Stimulated activated CD8-positive, alpha-beta memory T cell treated with anti-CD3 and anti-CD28 coated beads, Interleukin-15, amount 100 ng/mL, for 1 hour (primary cell): ENCODE measurements around the gene ELFN1.
"Not testable (repeated sequence)": the region's sequence is repeated elsewhere in the genome, so short reads cannot be mapped to it uniquely, and the experiment has no call there.

Source experiments
- DNase-seq: peaks from one replicate; pipeline ENCODE4 v3.0.0-alpha.2; 2020; ENCODE audit warnings: low read depth

ELFN1 gene

DNA sequence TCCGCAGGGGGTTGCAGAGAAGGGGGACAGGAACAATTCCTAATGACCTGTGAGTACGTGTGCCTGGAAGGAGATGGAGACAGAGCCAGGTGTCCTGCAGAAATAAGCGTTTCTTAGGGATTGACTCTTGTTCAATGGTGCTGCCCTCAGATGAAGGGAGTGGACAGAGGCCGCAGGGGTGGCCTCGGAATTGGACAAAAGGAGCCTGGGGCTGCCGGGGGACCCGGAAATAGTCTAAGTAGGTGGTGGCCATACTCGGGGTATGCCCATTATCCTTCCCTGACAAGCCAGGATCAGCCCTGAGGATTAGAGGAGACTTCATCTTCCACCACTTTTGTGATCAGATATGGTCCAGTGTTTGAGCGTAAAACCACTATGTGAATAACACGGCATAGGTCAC, 39.2 kb downstream of the ELFN1 start:
- DNase-seq: no peak

DNA sequence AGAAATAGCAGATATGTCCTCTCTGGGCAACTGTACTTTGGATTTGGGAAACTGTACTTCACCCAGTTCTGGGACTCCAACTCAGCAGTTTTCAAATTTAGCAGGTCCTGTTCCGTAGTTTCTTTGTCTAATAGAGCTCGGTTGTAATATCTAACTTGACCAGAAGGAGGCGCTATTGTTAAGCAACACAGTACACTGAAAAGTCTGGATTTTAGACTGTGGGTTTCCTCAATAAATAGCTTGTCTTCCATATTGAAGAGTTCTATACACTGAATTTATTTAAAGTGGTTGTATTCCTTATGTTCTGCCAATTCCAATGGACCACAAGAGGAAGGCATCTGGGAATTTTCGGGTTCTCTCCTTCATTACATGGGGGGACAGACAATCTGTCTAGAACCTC, 39.8 kb downstream of the ELFN1 start:
- DNase-seq: no peak

DNA sequence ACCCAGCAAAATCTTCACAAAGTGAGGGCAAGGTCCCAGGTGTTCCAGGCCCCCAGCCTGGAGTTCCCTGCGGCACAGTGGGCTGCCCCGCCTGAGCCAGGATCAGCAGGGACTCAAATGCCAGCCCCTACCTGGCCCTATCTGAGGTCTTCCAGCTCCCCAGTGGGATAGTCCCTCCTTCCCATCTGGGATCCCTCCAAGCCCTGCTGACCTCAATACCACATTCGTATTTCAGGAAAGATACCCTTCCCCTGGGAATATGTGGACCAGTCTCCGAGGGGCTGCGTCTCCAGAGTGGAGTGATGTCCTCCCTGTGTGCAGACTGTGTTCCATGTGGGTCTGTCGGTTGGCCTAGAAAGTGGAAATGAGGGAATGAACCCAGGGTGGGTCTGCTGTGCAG, 40.9 kb downstream of the ELFN1 start:
- no peak for DNase-seq

DNA sequence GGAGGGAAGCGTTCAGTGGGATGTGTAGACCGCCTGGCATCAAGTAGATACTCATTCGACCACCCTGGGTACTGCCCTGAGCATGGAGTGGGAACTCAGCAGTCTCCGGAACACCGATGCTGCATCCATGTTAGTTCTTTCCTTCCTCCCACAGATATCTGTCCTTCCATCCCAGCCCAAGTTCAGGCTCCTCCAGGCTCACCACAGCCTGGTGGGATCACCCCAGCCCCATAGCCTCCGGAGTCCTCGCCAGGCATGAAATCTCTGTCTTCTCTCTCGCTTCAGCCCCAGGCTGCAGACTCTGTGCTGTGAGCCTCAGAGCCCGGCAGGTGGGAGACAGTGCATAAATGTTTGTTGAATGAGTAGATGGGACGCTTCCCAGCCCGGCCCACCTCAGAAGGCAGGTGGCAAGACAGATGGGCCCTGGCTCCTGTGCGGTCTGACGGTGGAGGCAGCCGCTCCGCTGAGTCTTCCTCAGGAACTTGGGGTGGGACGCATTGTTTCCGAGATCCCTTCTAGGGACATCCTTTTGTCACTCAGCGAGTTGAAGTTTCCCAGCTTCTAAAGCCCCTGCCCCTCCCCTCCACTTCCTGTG, 42.9 kb downstream of the ELFN1 start:
- DNase-seq: no peak

DNA sequence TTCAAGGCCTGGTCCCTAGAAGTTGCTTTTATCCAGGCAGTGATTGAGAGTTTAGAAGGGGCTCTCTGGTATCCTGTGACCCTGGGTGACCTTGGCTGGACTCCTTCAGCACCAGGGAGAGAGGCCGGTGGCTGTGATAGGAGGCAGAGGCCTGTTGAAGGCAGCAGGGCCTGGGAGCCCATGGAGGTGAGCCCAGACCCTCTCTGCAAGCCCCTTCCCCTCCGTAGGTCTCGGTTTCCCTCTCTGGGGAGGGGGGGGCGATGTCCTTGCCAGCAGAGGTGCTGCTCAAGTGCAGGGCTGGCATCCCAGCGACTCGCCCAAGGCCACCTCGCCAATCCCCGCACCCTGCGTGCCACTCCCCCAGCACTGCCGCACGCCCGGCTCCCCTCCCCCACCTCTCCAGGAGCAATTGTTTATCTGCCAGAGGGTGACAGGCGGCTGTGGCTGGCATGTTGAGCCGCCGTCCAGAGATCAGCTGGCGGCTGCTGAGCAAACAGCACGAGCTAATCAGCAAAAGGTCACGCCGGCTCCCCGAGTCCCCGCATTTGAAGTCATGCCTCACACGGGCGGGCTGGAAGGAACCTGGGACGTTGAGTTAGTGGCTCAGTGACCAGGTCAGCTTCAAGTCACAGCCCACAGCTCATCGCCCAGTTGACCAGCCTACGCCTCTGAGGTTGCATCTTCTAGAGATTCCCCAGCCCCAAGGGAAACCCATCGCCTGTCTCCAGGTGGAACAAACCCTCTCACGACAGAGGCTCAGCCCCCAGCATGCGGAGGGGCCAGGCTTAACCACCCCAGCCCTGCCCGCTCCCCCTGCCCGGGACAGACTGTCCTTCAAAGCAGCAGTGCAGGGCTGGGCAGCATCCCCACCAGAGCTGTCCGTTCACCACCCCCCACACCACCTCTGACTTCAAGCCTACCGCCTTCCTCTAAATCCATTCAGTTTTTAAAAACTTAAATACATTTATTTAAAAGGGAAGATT, 43.7 kb downstream of the ELFN1 start:
- no peak for DNase-seq

DNA sequence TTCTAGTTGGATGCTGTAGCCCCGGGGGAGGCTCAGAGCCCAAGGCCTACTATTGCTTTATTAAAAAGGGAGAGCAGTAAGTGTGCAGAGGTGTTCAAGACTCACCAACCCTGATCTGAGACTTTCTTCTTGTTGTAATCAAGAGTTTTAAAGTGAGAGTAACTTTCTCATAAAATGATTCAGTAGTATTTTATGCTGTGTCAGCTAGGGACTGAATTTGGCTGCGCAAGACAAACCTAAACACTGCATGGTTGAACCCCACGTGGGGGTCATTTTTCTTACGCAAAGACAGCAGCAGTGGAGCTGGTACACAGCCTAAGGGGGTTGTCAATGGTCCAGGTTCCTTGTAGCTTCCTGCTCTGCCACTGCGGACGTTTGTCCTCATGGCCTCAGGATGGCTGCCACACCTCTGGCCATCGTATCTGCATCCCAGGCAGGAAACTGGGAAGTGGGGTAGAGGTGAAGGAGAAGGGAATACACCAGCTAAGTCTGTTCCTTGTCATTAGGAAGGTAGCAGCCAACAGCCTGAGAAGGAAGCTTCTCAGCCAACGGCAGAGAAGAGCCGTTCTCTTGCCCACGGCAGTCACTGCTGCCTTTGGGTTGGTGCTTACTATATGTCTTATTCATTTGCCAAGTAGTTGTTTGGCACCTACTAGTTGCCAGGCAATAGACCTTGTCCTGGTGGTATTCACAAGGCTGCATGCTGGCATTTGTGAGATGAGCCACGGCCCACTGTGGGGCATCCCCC, 44.7 kb downstream of the ELFN1 start:
- DNase-seq: no peak

DNA sequence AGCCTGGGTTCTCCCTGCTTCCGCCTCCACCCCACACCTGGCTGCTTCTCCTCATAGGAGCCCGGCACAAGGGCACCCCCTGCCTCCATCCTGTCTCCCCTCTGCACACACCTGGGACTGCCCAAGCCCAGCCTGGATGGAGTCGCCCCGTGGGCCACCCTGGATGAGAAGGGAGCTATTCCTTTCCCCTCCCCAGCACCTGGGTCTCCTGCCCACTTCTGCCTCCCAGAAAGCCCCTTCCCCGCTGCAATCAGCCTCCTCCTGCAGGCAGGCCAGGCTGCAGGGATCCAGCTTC, 45.2 kb downstream of the ELFN1 start:
- DNase-seq: no peak

DNA sequence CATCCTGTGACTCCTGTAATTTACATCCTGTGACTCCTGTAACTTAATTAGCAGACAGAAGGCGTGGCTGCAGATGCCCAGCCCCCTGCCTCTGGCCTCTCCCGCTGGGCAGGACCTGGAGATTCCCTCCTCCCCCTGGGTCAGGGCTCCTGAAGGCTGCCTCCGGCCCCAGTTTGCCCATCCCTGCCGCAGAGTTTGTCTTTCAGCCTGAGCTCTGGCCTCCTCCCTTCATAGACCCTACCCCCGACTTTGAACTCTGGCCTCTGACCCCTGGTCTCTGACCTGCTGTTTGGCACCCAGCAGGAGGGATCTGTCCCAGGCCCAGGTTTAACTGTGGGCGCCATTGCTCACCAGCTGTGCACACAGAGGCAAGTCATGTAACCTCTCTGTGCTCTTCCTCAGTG, 45.6 kb downstream of the ELFN1 start:
- no peak for DNase-seq

DNA sequence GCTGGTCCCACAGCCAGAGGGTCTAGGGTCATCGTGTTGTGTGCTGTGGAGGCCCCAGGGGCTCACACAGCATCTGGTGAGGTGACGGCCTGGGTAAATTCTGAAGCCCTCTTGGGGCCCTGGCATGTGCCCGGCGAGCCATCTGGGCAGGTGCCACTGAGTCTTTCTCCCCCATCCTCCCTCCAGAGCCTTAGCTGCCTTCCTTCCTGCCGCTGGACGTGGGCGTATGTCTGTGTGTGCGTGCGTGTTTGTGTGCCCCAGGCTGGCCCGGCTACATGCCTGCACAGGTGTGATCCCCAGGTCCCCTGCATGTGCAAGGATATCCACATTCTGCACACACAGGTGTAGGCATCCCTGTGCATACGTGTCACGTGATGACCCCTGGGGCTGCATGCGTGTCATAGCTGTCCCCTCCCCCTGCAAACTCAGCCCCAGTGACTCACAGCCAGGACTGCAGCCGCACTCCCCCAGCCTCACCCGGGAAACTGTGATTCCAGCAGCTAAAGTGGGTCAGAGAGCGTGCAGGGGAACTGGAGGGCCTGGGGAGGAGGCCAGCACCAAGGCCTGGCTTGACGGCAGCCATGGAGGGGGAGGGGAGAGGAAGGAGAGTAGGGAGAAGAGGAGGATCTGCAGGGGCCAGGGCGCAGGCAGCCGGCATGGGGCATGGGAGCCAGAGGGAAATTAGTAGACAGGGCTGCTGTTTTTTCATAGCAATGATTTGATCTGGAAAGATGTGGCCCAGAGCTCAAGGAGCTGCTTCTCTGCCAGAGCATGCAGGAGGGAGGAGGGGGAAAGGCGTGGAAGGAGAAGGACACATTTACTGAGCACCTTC, 46.4 kb downstream of the ELFN1 start:
- no peak for DNase-seq

DNA sequence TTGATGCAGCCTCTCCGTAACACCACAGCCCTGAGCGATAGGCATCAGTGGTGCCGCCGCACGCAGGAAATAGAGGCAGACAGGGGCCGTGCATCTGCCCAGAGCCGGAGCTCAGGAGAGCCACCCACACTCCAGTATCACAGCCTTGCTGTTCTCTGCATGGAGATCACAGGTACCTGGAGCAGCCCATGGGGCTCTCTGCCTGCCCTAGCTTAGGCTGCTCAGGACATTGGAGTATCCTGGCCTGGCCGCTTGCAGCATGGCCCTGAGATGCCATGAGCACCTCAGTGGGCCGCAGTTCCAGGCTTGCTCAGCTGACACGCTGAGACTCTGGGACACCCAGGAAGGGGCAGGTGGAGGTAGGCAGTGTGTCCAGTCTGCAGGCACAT, 47.0 kb downstream of the ELFN1 start:
- DNase-seq: no peak

DNA sequence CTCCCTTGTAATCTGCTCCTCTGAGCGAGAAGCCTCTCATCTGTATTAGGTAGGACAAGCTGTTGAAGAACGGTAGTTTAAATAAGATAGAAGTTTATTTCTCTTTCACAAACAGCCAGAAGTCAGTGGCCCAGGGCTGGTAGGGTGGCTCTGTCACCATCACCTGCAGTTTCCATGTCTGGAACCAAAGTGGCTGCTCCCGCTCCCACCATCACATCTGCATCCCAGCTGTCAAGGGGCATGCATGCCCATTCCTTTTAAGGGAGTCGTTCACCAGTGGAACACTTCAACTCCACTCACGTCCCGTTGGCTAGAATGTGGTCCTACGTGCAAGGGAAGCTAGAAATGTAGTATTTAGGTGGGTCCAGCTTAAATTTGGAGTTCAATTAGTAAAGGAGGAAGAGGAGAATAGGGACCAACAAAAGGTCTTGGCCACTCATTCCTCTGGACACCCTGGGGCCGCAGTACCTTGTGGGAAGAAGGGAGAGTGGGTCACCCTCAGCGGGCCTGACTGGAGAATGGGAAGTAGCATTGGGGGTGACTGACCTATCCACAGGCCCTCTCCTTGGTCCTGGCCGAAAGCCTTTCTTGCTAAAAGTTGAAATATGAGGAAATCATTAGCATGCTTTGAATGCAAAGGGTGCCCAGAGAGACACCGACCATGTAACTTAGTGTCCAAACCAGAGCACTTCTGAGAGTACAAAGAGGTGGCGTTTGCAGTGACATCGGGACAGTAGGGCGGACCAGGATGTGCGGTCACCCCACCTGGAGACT, 48.0 kb downstream of the ELFN1 start:
- no peak for DNase-seq

DNA sequence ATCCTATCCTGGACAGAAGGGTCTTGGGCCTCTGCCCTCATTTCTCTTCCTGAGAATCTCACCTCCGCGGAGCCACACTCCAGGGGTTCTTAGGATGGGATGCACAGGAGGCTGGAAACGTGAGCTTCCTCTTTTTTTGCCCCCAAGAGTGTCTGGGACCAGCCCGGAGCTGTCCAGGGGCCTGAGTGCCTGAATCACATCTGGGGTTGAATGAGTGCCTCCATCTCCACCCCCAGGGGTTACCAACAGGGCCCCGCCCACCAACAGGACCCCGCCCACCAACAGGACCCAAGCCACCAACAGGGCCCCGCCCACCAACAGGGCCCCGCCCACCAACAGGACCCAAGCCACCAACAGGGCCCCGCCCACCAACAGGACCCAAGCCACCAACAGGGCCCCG, 48.8 kb downstream of the ELFN1 start:
- DNase-seq: not testable (repeated sequence)

DNA sequence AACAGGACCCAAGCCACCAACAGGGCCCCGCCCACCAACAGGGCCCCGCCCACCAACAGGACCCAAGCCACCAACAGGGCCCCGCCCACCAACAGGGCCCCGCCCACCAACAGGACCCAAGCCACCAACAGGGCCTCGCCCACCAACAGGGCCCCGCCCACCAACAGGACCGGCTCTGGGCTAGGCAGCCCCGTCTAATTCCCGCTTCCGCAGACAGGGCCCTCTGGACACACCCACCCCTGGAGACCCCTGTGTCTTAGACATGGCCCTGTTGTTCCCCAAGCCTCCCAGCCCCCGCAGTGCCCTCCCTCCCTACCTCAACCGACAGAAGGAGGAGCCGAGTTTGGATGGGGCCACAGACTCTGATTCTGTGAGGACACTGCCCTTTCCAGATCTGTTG, 49.2 kb downstream of the ELFN1 start:
- DNase-seq: not testable (repeated sequence)

DNA sequence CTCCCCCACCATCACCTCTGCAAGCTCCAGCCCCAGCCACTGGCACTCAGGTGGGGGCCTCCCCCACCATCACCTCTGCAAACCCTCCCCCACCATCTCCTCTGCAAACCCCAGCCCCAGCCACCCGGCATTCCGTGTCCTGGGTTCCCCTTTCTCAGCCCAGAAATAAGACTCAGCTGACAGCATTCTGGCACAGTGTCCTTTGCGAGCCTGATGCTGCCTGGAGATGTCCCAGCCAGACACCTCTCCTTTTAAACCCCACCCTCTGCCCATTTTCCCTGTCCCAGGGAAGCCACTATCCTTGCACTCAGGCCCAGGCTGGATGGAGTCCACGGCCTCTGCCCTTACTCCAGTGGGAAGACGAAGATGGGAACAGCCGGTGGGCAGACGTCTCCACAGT, 49.8 kb downstream of the ELFN1 start:
- no peak for DNase-seq

DNA sequence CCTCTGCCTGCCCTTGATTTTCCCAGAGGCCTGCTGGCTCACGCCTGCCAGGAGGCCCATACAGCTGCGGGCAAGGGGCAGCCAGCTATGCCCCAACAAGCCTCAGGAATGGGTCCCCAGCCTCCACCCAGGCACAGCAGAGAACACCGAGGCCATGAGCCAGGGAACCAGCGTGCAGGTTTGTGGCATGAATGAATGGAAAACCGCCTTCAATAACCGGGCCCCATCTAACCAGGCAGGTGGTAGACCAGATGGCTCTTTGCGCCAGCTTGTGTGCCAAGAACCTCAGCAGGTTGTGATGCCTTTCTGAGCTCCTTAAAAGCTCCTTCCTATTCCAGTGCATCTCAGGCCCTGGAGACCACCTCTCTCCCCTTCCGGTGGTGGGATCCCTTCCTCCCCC, 50.2 kb downstream of the ELFN1 start:
- DNase-seq: no peak

DNA sequence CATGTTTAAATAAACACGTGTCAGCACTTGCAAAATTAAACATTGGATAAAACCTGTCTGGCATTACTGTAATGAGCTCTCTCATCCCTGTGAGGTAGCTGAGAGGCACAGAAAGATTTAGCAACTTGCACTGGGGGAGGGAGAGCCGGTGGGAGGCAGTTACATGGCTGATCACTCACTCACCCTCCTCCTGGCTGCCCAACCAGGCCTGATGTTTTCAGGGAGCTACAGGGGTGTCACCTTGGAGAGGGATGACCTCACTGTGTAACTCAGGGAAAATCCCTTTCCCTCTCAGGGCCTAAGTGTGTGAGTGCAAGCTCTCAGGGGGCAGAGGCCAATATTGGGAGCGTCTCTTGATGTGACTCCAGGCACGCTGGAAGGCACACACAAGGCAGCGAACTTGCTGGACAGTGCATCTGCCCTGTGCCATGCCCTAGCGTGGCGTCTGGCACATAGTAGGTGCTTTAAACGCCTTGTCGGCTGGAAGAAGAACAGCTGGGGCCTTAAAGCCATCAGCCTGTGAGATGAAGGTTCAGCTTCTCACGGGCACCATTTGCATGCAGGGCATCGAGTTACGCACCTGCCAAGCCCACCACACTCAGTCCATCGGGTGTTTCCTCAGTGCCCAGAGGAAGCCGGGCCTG, 51.1 kb downstream of the ELFN1 start:
- no peak for DNase-seq

DNA sequence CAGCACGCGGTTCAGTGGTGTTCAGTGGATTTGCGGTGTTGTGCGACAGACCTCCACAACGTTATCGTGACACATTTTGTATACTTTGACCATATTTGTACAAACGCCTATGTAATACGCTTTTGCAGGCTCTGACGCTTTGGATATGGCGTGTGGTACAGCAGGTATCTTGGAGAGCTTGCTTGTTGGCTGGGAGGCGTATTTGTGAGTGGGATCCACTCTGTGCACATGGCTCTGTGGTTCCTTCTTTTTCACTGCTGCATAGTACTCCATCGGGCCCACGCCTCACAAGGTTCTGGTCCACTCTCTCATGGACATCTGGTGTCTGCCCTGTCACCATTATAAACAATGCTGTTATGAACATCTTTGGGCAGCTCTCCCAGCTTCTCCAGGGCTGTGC, 53.2 kb downstream of the ELFN1 start:
- no peak for DNase-seq

DNA sequence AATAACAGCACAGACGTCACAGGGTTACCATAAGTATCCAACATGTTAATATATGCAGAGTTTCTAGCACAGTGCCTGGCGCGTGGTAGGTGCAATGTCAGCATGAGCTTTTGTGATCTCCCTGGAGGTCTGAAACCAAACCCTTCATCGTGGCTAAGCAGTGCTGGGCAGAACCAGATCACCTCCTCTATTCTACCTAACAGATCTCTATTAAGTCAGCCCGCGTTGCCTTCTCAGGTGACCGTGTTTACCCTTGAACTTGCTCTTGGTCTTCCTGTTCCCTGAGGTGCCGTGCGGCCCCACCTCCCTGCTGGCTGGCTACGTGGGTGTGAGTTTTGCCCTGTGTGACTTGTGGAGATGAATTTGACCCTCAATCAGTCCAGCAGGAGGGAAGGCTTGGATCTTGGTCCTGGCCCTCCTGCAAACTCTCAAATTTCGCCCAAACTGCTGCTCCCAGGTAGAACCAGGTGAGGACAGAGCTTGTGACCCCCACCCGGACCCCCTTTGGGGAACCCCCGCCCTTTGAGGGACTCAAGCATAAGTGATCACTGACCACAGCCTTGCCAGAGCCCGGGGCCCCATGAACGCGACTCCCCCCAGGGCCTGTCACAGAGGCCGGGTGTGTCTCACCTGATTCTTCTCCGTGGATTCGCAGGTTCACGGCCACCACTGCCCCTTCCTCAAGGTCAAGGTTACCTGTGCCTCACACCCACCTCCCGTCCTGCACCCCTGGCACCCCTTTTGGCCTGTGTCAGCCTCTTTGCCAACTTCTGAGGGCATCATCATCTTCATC, 54.2 kb downstream of the ELFN1 start:
- DNase-seq: no peak

DNA sequence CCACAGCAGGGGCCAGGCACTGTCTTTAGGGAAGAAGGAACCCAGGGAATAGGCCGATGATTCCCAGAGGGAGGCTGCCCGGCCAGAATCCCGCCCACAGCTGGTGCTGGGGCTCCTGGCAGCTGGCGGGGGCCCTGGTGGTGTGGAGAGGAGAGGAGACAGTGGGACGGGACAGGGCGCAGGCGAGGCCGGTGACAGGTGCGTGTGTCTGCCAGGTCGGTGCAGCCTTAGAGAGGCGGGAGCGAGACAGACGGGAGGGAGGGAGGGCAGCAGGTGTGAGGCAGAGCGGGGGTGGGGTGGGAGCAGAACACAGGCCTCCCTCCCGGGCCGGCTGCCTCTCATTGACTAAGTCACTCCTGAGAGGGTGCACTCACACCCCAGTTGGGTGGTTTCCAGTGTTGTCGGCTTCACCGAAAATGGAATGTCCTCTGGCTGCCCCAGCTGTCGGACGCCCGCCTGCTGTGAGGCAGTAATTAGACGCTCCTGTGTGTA, 55.2 kb downstream of the ELFN1 start:
- no peak for DNase-seq
